NT2/D1 (cell line): ENCODE data around the gene SPDYE16.
"Not testable (repeated sequence)": the region's sequence is repeated elsewhere in the genome, so short reads cannot be mapped to it uniquely, and the experiment has no call there.

Source experiments
- DNase-seq: peaks from one replicate; pipeline ENCODE4 v3.0.0-alpha.2; 2011; ENCODE audit warnings: low read depth, low spot score
- H3K27me3 ChIP-seq: 2 replicates; pipeline ENCODE4 v1.6.0; 2011; ENCODE audit warnings: mild to moderate bottlenecking; ENCODE audit not compliant: insufficient read length, insufficient read depth
- H3K36me3 ChIP-seq: 2 replicates; pipeline ENCODE4 v1.6.1; 2011; ENCODE audit warnings: mild to moderate bottlenecking, low read length, mixed read lengths; ENCODE audit not compliant: insufficient read depth, insufficient read length
- H3K4me1 ChIP-seq: 2 replicates; pipeline ENCODE4 v1.5.1; 2011; ENCODE audit not compliant: insufficient read depth, insufficient read length
- H3K4me3 ChIP-seq: 2 replicates; pipeline ENCODE4 v1.5.1; 2011; ENCODE audit warnings: low read depth; ENCODE audit not compliant: insufficient read length
- H3K9ac ChIP-seq: 2 replicates; pipeline ENCODE4 v1.6.0; 2011; ENCODE audit warnings: low read depth; ENCODE audit not compliant: insufficient read length
- H3K9me3 ChIP-seq: 2 replicates; pipeline ENCODE4 v1.5.1; 2011; ENCODE audit warnings: mild to moderate bottlenecking, low read length; ENCODE audit not compliant: insufficient read depth

SPDYE16 gene

GRCh38 chr7:76543197-76543596 is at the start of gene SPDYE16:
Gene SPDYE16 (minus strand): TSS chr7:76543297. CDS start chr7:76541459, 1,838 bp downstream.
- H3K27me3 ChIP-seq, H3K4me3 ChIP-seq, H3K4me1 ChIP-seq, H3K9ac ChIP-seq, H3K9me3 ChIP-seq, H3K36me3 ChIP-seq, DNase-seq: not testable (repeated sequence)

DNA sequence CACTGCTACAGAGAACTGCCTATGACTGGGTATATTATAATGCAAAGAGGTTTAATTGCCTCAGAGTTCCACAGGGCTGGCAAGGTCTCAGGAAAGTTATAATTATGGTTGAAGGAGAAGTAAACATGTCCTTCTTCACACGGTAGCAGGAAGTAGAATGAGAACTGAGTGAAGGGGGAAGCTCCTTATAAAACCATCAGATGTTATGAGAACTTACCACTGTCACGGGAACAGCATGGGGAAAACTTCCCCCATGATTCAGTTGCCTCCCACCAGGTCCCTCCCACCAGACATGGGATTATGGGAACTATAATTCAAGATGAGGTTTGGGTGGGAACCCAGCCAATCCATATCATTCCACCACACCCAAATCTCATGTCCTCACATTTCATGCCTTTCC is 49.6 kb upstream of the SPDYE16 start:
- not testable (repeated sequence) for H3K9me3 ChIP-seq, H3K4me3 ChIP-seq, H3K36me3 ChIP-seq, H3K9ac ChIP-seq, DNase-seq, H3K27me3 ChIP-seq, H3K4me1 ChIP-seq

DNA sequence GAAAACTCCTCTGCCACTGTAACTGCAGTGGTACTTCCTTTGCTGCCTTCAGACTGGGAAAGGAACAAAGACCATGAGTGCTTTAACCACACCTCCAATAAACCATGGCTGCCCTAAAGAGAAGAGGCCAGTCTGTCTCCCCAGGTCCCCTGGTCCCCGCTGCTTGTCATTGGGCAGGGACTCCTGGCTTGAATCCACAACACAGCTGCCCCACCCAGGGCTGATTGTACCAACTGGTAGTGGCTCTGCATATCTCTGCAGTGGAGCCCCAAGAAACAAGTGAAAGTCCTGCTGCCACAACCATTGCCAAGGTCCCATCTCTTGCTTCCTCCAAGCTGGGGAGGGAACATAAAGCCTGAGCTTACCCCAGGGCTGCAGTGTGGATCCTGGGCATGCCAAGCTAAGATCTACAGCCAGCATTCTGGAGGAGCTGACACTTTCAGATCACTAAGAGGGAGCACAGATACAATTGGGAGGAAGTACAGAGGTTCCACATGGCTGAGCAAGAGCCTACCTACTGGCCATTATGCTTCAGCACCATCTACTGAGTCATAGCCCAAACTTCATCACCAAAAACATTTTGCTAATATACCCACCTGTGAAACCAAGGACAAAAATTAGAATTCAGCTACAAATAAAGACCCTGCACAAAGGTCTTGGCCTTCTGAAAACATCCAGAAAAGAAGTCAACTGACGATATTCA is 48.7 kb upstream of the SPDYE16 start:
- not testable (repeated sequence) for H3K36me3 ChIP-seq, H3K4me1 ChIP-seq, H3K27me3 ChIP-seq, DNase-seq, H3K9ac ChIP-seq, H3K4me3 ChIP-seq, H3K9me3 ChIP-seq

DNA sequence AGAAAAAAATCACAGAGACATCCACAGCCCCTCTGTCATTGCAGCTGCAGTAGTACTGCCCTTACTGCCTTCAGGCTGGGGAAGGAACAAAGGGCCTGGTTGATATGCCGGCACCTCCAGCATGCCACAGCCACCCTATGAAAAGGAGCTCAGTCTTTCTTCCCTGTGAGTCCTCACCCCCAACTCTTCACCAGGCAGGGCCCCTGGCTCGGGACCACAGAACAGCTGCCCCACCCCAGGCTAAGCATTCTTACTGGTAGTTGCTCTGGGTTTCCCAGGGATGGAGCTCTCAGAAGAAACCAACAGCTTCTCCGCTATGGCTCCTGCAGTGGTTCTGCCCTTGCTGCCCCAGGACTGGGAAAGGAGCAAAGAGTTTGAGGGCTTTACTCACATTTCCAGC is 47.9 kb upstream of the SPDYE16 start:
- DNase-seq, H3K36me3 ChIP-seq, H3K9me3 ChIP-seq, H3K27me3 ChIP-seq, H3K4me3 ChIP-seq, H3K4me1 ChIP-seq, H3K9ac ChIP-seq: not testable (repeated sequence)

DNA sequence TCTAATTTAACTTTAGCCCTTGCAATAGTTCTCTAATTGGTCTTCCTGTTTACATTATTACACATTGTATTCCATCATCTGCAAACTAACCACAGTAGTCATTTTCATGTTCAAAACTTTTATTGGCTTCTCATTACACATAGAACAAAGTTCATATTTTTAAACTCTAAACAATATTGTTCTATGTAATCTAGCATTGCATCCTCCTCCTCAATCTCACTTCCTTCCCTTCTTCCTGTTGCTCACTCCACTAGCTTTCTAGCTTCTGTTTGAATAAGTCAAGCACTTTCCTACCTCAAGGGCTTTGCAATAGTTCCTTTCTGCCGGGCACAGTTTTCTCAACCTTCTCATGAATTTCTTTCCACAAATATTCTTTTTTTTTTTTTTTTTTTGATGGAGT is 45.5 kb upstream of the SPDYE16 start:
- H3K4me3 ChIP-seq, H3K9ac ChIP-seq, H3K36me3 ChIP-seq, H3K4me1 ChIP-seq, DNase-seq, H3K9me3 ChIP-seq, H3K27me3 ChIP-seq: not testable (repeated sequence)

DNA sequence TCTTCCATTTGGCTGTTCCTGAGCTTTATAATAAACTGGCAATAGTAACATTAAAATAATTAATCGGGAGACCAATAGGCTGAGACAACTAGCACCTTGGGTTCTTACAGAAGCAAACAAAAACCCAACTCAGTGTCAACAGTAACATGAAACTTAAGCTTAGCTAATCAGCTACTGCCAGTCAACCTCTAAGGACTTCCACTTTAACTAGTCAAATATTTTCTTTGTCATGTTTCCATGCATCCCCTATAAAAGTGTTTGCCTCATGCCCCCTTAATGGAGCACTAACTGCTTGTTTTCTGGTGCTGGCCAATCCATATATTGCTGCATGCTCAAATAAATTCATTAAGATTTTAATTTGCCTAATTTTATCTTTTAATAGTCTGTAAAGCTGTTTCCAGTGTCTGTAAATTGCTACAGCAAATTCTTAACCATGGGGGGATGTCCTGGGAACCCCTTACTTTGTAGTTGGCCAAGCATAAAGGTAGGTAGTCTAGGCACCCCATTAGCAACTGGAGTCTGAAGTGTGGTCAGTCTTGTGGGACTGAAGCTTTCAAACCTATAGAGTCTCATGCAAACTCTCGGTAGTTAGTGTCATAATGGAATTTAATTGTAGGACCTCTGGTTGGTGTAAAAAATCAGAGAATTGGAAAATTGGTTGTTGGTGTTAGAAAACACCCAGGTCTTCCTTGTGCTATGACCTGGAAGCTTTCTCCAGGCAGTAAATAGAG is 43.7 kb upstream of the SPDYE16 start:
- not testable (repeated sequence) for H3K9ac ChIP-seq, H3K4me3 ChIP-seq, H3K27me3 ChIP-seq, DNase-seq, H3K9me3 ChIP-seq, H3K36me3 ChIP-seq, H3K4me1 ChIP-seq

DNA sequence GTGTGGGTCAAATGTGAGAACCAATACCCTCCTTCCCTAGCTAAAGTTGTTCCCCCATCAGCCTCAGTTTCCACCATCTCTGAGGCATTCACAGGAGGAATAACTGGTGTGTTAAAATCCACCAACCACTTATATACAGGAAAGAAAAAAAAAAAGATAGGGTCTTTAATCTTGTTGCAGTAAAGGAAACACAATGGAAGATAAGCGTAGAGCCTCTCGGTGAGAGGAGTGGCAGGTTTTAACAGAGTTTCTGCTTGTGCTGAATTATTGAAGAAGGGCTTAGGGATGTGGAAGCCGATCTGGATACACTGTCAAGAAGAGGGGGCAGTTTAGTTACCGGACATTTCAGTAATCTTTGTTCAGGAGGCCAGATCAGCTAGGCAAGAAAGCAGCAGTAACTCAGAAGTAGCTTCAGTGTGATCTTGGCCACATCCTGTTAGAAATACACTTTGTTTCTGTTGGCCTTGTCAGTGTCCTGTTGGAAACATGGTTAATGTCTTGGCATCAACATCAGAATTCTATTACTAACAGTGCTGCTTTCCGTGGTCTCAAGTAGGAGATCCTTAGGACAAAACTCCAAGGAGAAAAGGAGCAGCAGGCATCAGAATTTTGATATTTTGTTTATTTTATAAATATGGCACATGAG is 40.7 kb upstream of the SPDYE16 start:
- not testable (repeated sequence) for H3K9me3 ChIP-seq, H3K36me3 ChIP-seq, H3K27me3 ChIP-seq, H3K4me1 ChIP-seq, DNase-seq, H3K4me3 ChIP-seq, H3K9ac ChIP-seq

DNA sequence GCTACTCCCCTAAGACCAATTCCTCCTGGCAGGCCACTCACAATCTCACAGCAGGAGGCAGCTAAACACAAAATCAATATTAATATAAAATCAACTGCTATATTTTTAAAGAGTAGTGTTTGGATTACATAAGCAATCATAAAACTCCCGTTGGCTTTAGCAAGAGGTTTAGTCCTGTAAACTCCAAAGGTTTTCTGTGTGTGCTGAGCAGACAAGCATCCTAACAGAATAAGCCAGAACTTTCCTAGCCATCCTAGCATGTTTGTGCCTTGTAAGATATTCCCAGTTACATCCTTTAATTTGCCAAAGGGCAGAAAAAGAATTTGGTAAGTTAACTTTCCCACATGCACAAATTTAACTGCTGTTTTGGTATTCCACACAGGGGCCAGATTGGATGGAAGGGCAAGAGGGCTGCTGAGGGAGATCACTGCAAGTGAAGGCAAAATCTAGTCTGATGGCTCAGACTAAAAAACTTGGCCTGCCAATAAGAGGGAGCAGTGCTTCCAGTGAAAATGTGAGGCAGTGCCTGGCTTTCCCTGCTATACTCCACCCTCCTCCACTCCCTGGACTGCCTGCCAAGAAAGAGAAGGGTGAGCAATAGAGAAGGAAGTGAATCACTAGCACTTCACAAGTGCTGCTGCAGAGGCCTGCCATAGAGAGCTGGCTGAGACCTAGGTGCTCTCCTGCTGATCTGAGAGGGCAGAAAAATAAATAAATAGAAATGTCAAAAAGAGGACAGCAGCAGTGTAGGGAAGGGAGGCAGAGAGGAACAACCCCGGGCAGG is 39.9 kb upstream of the SPDYE16 start:
- not testable (repeated sequence) for H3K4me1 ChIP-seq, H3K9ac ChIP-seq, H3K36me3 ChIP-seq, H3K4me3 ChIP-seq, DNase-seq, H3K27me3 ChIP-seq, H3K9me3 ChIP-seq

GRCh38 chr7:76575919-76576655 is 33.0 kb upstream of the SPDYE16 start:
- not testable (repeated sequence) for H3K9me3 ChIP-seq, H3K4me1 ChIP-seq, DNase-seq, H3K9ac ChIP-seq, H3K36me3 ChIP-seq, H3K4me3 ChIP-seq, H3K27me3 ChIP-seq

- not testable (repeated sequence) for H3K4me1 ChIP-seq, H3K4me3 ChIP-seq, H3K36me3 ChIP-seq, H3K9ac ChIP-seq, H3K27me3 ChIP-seq, H3K9me3 ChIP-seq, DNase-seq
Observed at GRCh38 chr7:76575431-76575830, 32.3 kb upstream of the SPDYE16 start.

GRCh38 chr7:76572296-76572695 is 29.2 kb upstream of the SPDYE16 start:
- H3K9ac ChIP-seq, H3K27me3 ChIP-seq, H3K4me1 ChIP-seq, H3K4me3 ChIP-seq, H3K36me3 ChIP-seq, DNase-seq, H3K9me3 ChIP-seq: not testable (repeated sequence)
